Omental fat pad (tissue), 4 donors: Measurements from ENCODE around the gene ZNF207. TPM values are rescaled to one million over a fixed set of nuclear protein-coding genes. Genes with fewer than 3 reads are reported as not detected.
A peak's percentile ranks its signal among the peaks of the same experiment; 100 is the strongest.
"Not testable (repeated sequence)": the region's sequence is repeated elsewhere in the genome, so short reads cannot be mapped to it uniquely, and the experiment has no call there.

ENCODE experiments used
- ATAC-seq: fragments of 150-250 bp; one replicate; pipeline ENCODE4 v1.9.1; 2016; ENCODE audit warnings: mild to moderate bottlenecking, moderate library complexity; ENCODE audit not compliant: low FRiP score
- DNase-seq: peaks from one replicate; pipeline ENCODE4 v3.0.0-alpha.2; 2019; ENCODE audit warnings: low spot score
- total RNA-seq, 4 donors: library from RNA; depleted of rRNA; stranded (reverse); fragments of >200 nt; gene quantifications; one replicate each; pipeline ENCODE4 v1.1.0, GENCODE V29; 2016
- TF ChIP-seq, protein P1 (sequence below), 3 donors: fragments of 450-650 bp; IDR thresholded peaks; one replicate each; pipeline ENCODE4 v1.5.1; 2016 to 2017; ENCODE audit warnings: antibody characterized with exemption in 3 of 3, mild to moderate bottlenecking in 3 of 3, moderate library complexity in 2 of 3

Gene ZNF207
- total RNA-seq, 4 donors from 2014 or later: 121 to 193 (median 141) TPM

- ATAC-seq (peak; percentile 62), DNase-seq (no peak)
- TF ChIP-seq, protein P1, sequence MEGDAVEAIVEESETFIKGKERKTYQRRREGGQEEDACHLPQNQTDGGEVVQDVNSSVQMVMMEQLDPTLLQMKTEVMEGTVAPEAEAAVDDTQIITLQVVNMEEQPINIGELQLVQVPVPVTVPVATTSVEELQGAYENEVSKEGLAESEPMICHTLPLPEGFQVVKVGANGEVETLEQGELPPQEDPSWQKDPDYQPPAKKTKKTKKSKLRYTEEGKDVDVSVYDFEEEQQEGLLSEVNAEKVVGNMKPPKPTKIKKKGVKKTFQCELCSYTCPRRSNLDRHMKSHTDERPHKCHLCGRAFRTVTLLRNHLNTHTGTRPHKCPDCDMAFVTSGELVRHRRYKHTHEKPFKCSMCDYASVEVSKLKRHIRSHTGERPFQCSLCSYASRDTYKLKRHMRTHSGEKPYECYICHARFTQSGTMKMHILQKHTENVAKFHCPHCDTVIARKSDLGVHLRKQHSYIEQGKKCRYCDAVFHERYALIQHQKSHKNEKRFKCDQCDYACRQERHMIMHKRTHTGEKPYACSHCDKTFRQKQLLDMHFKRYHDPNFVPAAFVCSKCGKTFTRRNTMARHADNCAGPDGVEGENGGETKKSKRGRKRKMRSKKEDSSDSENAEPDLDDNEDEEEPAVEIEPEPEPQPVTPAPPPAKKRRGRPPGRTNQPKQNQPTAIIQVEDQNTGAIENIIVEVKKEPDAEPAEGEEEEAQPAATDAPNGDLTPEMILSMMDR (IDR thresholded peaks at IDR 0.05): no peak
Measured at GRCh38 chr17:32386844-32387243, 36.9 kb downstream of the ZNF207 start.

- not testable (repeated sequence) for DNase-seq, ATAC-seq
Measured at GRCh38 chr17:32388128-32388527, 38.2 kb downstream of the ZNF207 start.

GRCh38 chr17:32388613-32389459, 38.9 kb downstream of the ZNF207 start:
- ATAC-seq: no peak
- DNase-seq: no peak
- TF ChIP-seq, protein P1 (IDR thresholded peaks at IDR 0.05): no peak

GRCh38 chr17:32393904-32394303, 43.9 kb downstream of the ZNF207 start:
- TF ChIP-seq, protein P1 (IDR thresholded peaks at IDR 0.05): no peak
- no peak for DNase-seq
- no peak for ATAC-seq

GRCh38 chr17:32396343-32396742, 46.4 kb downstream of the ZNF207 start:
- DNase-seq: no peak
- TF ChIP-seq, protein P1 (IDR thresholded peaks at IDR 0.05): no peak
- ATAC-seq: no peak

- TF ChIP-seq, protein P1 (IDR thresholded peaks at IDR 0.05): no peak
- DNase-seq (no peak), ATAC-seq (no peak)
Measured at GRCh38 chr17:32398946-32399345, 49.0 kb downstream of the ZNF207 start.

- not testable (repeated sequence) for DNase-seq, ATAC-seq
Measured at GRCh38 chr17:32410085-32410484, 60.1 kb downstream of the ZNF207 start.

GRCh38 chr17:32426894-32427293, 76.9 kb downstream of the ZNF207 start:
- TF ChIP-seq, protein P1 (IDR thresholded peaks at IDR 0.05): no peak
- no peak for DNase-seq
- ATAC-seq: no peak
